IPS-20b (cell line): ENCODE measurements around the gene TPD52L1.

Experiments
- H3K27ac ChIP-seq: one replicate; pipeline ENCODE4 v1.5.1; 2013; ENCODE audit warnings: low read length
- H3K27me3 ChIP-seq: 2 replicates; pipeline ENCODE4 v1.6.1; 2013; ENCODE audit warnings: mild to moderate bottlenecking, low read length, inconsistent platforms; ENCODE audit not compliant: insufficient read depth
- H3K36me3 ChIP-seq: 2 replicates; pipeline ENCODE4 v1.6.1; 2013; ENCODE audit warnings: low read depth, mild to moderate bottlenecking, inconsistent platforms, low read length, moderate library complexity; ENCODE audit not compliant: insufficient read depth
- H3K4me1 ChIP-seq: 2 replicates; pipeline ENCODE4 v1.6.1; 2013; ENCODE audit warnings: mild to moderate bottlenecking, control low read depth, inconsistent platforms, low read length, moderate library complexity; ENCODE audit not compliant: insufficient read depth
- H3K4me3 ChIP-seq: 2 replicates; pipeline ENCODE4 v1.5.1; 2013; ENCODE audit warnings: mild to moderate bottlenecking, low read length, inconsistent platforms
- H3K9ac ChIP-seq: 2 replicates; pipeline ENCODE4 v1.6.1; 2013; ENCODE audit warnings: low read depth, mild to moderate bottlenecking, inconsistent platforms, low read length, moderate library complexity
- H3K9me3 ChIP-seq: 2 replicates; pipeline ENCODE4 v1.6.1; 2013; ENCODE audit warnings: mild to moderate bottlenecking, low read depth, low read length, inconsistent platforms; ENCODE audit not compliant: insufficient read depth

The TPD52L1 gene, protein sequence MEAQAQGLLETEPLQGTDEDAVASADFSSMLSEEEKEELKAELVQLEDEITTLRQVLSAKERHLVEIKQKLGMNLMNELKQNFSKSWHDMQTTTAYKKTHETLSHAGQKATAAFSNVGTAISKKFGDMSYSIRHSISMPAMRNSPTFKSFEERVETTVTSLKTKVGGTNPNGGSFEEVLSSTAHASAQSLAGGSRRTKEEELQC

DNA sequence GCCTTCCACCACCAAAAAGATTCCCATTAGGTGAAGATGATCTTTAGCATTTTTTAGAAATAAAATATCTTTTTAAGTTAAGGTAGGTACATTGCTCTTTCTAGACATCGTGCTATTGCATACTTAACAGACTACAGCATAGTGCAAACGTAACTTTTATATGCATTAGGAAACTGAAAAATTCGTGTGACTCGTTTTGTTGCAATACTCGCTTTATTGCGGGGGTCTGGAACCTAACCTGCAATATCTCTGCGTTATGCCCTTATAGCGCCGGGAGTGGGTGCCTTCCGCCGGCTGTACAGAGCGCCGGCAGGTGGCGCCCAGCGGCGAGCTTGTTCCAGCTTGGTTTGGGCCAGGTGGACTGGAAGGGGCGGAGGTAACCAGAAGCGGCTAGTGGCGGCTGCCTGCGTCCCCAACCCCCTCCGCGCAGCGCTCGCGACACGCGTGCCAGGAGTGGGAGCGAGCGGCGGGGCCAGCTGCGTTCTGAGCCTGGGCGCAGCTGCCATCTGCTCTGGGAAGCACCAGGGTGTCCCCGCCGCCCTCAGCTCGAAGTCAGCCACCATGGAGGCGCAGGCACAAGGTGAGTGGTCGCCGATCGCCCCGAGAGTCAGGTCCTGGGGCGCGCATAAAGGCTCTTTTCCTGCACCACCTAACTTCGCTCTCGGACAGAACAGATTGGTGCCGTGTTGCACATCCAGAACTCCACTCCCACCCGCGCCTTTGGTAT is at the start of gene TPD52L1:
Gene TPD52L1 (plus strand): TSS at position 383 of the 727 bp plus-strand sequence. CDS start 179 bp downstream, at position 562.
- Histone ChIP-seq H3K27me3 (peaks cover 35% of the 10 kb centered on the region), H3K4me3 (peak within 1 kb of the TSS; percentile 70), H3K9ac (peak within 1 kb of the TSS; percentile 20; the same call in 1 of the 2 replicates)

DNA sequence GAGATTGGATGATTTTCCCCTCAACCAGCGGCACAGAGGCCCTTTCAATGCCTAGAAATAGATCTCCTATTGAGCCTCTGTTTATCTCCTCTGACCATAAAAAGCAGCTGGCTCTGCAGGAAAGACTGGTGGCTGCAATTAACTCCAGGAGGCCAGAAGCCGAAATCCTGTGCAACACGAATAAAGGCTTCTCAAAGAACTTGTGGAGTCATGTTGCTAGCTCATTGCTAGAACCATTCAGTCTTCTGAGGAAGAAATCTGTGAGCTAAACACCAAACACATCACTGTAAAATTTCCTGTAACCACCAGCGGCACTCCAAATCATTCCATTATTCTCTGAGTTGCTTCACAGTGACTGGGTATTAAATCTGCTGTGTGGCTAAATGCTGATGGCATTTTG is 49.1 kb upstream of the TPD52L1 start:
- Histone ChIP-seq H3K4me1 (peaks cover 16% of the 10 kb centered on the region; the same call in 1 of the 2 replicates), H3K36me3 (no peaks in the 10 kb centered on the region), H3K27me3 (peaks cover 10% of the 10 kb centered on the region; the same call in 1 of the 2 replicates), H3K4me3 (0 out of 2 replicates have a peak overlapping the region, but pooled peaks have one; percentile 8), H3K27ac (no peak overlapping the region), H3K9ac (peak overlapping the region; percentile 14; the same call in 1 of the 2 replicates), H3K9me3 (no peaks in the 10 kb centered on the region)

More for the DNA sequence above, at the start of gene TPD52L1:
- no peaks in the 10 kb centered on the region for H3K36me3 ChIP-seq
- no peaks in the 10 kb centered on the region for H3K9me3 ChIP-seq
- H3K4me1 ChIP-seq = no peaks in the 10 kb centered on the region
- H3K27ac ChIP-seq = no peak within 1 kb of the TSS

DNA sequence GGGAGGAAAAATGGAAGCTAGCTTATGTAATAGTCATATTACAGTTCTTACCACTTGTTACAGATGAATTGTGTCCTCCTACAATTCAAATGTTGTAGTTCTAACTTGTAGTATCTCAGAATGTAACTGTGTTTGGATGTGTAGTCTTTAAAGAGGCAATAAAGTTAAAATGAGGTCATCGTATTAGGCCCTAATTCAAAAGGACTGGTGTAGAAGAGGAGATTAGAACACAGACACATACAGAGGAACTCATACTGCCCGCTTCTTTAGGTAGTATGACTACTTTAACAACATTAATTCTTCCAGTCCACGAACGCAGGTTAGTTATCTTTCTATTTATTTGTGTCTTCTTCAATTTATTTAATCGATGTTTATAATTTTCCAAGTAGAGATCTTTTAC is 46.5 kb upstream of the TPD52L1 start:
- H3K9ac ChIP-seq = no peak overlapping the region
- no peak overlapping the region for H3K27ac ChIP-seq
- no peaks in the 10 kb centered on the region for H3K36me3 ChIP-seq
- H3K4me3 ChIP-seq = no peak overlapping the region
- peaks cover 16% of the 10 kb centered on the region; the same call in 1 of the 2 replicates for H3K4me1 ChIP-seq
- peaks cover 20% of the 10 kb centered on the region for H3K9me3 ChIP-seq
- no peaks in the 10 kb centered on the region for H3K27me3 ChIP-seq

DNA sequence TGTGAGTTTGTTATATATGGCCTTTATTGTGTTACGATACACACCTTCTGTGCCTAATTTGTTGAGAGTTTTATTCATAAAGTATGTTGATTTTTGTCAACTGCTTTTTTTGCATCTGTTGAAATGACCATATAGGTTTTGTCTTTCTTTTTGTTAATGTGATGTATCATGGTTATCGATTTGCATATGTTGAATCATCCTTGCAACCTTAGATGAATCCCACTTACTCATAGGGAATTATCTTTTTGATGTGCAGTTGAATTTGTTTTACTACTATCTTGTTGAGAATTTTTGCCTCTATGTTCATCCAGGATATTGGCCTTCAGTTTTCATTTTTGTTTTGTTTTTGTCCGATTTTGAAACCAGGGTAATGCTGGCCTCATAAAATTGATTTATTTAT is 45.7 kb upstream of the TPD52L1 start:
- Histone ChIP-seq H3K4me3 (no peak overlapping the region), H3K27ac (no peak overlapping the region)

DNA sequence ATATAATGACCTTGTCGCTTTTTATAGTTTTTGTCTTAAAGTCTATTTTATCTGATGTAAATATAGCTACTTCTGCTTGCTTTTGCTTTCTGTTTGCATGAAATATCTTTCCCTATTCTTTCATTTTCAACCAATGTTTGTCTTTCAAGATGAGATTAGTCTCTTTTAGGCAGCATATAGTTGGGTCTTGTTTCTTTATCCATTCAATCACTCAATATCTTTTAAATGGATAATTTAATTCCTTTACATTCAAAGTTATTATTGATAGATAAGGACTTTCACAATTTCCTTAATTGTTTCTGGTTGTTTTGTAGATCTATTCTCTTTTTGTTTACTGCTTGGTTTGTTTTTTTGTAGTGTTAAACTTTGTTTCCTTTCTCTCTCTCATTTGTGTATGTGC is 43.5 kb upstream of the TPD52L1 start:
- no peaks in the 10 kb centered on the region for H3K36me3 ChIP-seq

More for the DNA sequence above, 45.7 kb upstream of the TPD52L1 start:
- H3K4me1 ChIP-seq = peaks cover 16% of the 10 kb centered on the region; the same call in 1 of the 2 replicates
- H3K9me3 ChIP-seq = peaks cover 20% of the 10 kb centered on the region
- H3K27me3 ChIP-seq = no peaks in the 10 kb centered on the region
- H3K9ac ChIP-seq = no peak overlapping the region
- H3K36me3 ChIP-seq = no peaks in the 10 kb centered on the region

DNA sequence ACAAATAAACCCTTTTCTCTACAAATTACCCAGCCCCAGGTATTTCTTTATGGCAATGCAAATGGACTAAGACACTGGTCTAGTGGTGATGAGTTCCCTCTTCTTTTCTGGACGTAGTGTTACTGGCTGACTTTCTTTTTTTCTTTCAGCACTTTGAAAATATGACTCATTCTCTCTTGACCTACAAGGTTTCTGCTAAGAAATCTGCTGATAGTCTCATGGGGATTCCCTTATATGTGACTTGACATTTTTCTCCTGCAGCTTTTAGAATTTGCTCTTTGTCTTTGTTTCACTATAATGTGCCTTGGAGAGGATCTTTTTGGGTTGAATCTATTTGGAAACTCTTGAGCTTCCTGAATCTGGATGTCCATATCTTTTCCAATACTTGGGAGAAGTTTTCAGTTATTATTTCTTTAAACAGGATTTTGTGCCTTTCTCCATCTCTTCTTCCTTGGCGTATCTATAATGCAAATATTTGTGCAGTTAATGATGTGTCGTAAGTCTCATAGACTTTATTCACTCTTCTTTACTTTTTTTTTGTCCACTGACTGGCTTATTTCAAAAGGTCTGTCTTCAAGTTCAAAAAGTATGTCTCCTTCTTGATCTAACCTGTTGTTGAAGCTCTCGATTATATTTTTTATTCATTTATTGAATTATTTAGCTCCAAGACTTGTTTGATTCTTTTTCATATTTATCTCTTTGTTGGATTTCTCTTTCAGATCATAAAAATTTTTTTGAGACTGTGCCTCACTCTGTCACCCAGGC is 42.2 kb upstream of the TPD52L1 start:
- no peak overlapping the region for H3K9ac ChIP-seq
- no peaks in the 10 kb centered on the region for H3K4me1 ChIP-seq
- no peak overlapping the region for H3K4me3 ChIP-seq
- no peaks in the 10 kb centered on the region for H3K27me3 ChIP-seq
- H3K36me3 ChIP-seq = no peaks in the 10 kb centered on the region
- no peak overlapping the region for H3K27ac ChIP-seq
- H3K9me3 ChIP-seq = peaks cover 20% of the 10 kb centered on the region

More for the DNA sequence above, 43.5 kb upstream of the TPD52L1 start:
- H3K4me1 ChIP-seq = no peaks in the 10 kb centered on the region; the same call in 1 of the 2 replicates
- H3K9ac ChIP-seq = no peak overlapping the region
- peaks cover 20% of the 10 kb centered on the region for H3K9me3 ChIP-seq
- no peaks in the 10 kb centered on the region for H3K27me3 ChIP-seq
- no peak overlapping the region for H3K4me3 ChIP-seq
- H3K27ac ChIP-seq = no peak overlapping the region

DNA sequence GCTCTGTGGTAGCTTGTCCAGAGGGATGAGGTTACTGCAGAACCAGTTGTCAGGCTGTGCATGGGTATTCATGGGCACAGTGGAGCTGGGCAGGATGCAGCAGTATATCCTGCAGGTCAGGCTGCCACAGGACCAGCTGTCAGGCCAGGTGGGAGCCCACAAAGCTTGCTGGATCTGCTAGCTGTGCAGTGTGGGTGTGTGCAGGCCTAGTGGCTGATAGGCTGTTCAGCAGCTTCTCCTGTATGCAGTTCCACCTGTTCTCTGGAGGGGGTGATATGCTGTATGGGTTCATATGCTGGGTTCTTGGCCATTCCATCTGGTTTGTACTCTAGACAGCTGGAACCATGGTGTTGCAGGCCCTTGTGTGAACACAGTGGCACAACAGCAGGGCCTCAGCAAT is 40.6 kb upstream of the TPD52L1 start:
- H3K27ac ChIP-seq = no peak overlapping the region
- H3K27me3 ChIP-seq = no peaks in the 10 kb centered on the region
- H3K4me1 ChIP-seq = no peaks in the 10 kb centered on the region
- H3K36me3 ChIP-seq = no peaks in the 10 kb centered on the region
- no peak overlapping the region for H3K4me3 ChIP-seq
- H3K9me3 ChIP-seq = peaks cover 20% of the 10 kb centered on the region
- H3K9ac ChIP-seq = no peak overlapping the region

DNA sequence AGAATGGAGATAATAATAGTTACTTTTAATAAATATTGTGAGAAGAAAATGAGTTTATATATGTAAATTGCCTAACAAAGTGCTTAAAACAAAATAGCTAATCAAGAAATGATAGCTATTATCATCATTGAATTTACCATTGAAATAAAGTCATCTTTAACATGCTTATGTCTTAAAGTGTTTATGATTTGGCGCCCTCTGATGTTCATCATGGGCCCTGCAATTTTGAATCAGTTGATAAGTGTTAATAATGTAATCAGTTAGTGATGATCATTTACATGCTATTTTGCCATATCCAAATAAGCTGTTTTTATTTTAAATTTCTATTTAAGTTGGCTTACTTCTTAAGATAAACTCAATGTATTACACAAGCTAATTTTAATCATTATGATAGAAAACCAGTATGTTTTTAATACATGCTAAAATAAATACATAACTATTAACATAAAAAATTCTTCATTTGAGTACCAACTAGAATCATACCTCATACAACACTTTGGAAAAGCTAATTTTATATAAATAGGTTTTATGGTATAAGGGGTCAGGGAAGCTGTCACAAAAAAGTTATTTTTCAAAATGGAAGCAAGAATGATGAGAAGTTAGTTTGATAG is 39.2 kb upstream of the TPD52L1 start:
- Histone ChIP-seq H3K27ac (no peak overlapping the region), H3K4me1 (no peaks in the 10 kb centered on the region; the same call in 1 of the 2 replicates), H3K27me3 (no peaks in the 10 kb centered on the region), H3K36me3 (no peaks in the 10 kb centered on the region), H3K4me3 (no peak overlapping the region), H3K9ac (no peak overlapping the region), H3K9me3 (peaks cover 20% of the 10 kb centered on the region)

DNA sequence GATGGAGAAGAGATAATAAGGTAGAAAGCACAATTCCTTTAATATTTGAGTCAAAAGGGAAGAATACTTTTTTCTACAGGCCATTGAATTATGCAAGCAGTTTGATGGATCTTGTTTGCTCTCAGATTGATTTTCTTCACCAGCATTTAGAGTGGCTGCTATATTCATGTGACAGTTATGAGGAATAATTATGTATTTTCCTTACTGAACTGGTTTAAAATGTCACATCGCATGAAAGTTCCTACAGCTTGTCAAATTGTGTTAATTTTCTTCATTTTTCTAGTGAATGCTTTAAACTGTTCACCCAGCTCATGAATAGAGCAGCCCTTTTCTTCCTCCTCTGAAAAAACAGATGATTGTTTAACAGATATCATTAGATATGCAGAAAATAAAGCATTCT is 37.4 kb upstream of the TPD52L1 start:
- H3K9ac ChIP-seq = no peak overlapping the region
- H3K4me1 ChIP-seq = peaks cover 8% of the 10 kb centered on the region; the same call in 1 of the 2 replicates
- H3K27ac ChIP-seq = no peak overlapping the region
- peaks cover 7% of the 10 kb centered on the region for H3K9me3 ChIP-seq
- no peak overlapping the region for H3K4me3 ChIP-seq
- H3K36me3 ChIP-seq = no peaks in the 10 kb centered on the region
- no peaks in the 10 kb centered on the region for H3K27me3 ChIP-seq

DNA sequence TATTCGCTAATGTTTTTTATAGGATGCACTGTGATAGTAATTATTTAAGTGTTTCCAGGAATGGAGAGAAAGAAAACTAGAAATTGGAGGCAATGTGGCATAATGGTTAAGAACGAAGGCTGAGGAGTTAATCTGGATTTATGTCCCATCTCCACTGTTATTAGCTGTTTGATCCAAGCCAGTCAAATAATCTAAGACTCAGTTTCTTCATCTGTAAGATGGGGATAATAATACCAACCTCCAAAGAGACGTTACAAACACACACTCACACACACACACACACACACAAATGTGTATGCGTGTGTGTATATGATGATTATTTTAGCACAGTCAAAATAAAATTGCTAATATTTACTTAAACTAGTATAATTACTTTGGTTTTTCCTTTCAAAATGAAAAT is 36.9 kb upstream of the TPD52L1 start:
- Histone ChIP-seq H3K4me1 (peaks cover 8% of the 10 kb centered on the region; the same call in 1 of the 2 replicates), H3K9me3 (peaks cover 2% of the 10 kb centered on the region; the same call in 1 of the 2 replicates), H3K36me3 (no peaks in the 10 kb centered on the region), H3K4me3 (no peak overlapping the region), H3K27ac (no peak overlapping the region), H3K9ac (no peak overlapping the region), H3K27me3 (no peaks in the 10 kb centered on the region)

DNA sequence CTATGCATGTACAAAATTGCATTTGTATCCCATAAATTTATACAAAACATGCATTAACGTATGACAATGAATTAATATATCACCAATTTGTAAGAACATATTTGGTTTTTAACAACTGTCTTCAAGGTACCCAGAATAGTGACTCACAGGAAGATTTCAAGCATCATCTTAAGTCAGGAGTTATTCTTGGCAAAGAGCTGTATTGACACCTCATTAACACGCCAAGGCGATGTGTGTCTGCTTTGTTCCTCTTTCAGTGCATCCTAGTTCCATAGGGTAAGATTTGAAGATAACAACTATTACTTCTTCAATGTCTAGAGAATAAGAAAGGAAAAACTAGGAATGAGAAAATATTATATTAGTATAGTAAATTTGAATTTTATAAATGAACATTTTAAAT is 35.8 kb upstream of the TPD52L1 start:
- peaks cover 8% of the 10 kb centered on the region; the same call in 1 of the 2 replicates for H3K4me1 ChIP-seq

More for the DNA sequence above, 35.8 kb upstream of the TPD52L1 start:
- H3K27me3 ChIP-seq = no peaks in the 10 kb centered on the region
- H3K36me3 ChIP-seq = no peaks in the 10 kb centered on the region
- no peak overlapping the region for H3K4me3 ChIP-seq
- no peak overlapping the region for H3K27ac ChIP-seq
- no peak overlapping the region for H3K9ac ChIP-seq
- no peaks in the 10 kb centered on the region for H3K9me3 ChIP-seq
